ENCODE data around the gene MORC4.

- TF ChIP-seq, protein P1, sequence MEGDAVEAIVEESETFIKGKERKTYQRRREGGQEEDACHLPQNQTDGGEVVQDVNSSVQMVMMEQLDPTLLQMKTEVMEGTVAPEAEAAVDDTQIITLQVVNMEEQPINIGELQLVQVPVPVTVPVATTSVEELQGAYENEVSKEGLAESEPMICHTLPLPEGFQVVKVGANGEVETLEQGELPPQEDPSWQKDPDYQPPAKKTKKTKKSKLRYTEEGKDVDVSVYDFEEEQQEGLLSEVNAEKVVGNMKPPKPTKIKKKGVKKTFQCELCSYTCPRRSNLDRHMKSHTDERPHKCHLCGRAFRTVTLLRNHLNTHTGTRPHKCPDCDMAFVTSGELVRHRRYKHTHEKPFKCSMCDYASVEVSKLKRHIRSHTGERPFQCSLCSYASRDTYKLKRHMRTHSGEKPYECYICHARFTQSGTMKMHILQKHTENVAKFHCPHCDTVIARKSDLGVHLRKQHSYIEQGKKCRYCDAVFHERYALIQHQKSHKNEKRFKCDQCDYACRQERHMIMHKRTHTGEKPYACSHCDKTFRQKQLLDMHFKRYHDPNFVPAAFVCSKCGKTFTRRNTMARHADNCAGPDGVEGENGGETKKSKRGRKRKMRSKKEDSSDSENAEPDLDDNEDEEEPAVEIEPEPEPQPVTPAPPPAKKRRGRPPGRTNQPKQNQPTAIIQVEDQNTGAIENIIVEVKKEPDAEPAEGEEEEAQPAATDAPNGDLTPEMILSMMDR (IDR thresholded peaks at IDR 0.05; ENCODE audit: low read depth, low read length): no peak
- TF ChIP-seq EZH2phosphoT487 (IDR thresholded peaks at IDR 0.05; ENCODE audit: low read depth): no peak
Observed at GRCh38 chrX:106954041-106954440, 46.0 kb downstream of the MORC4 start.

Measured in OCI-LY3 (cell line).